ENCODE measurements around the gene GPR153.

- TF ChIP-seq CTCF (IDR thresholded peaks at IDR 0.05) (no peak), ZFX (IDR thresholded peaks at IDR 0.05; ENCODE audit: borderline replicate concordance) (no peak)
Observed at GRCh38 chr1:6258675-6259074, 2.2 kb downstream of the GPR153 start.

All from 22Rv1 (cell line).